HG03097 (cell line): Measurements from ENCODE around the gene TRAF4.
"Not testable (repeated sequence)": the region's sequence is repeated elsewhere in the genome, so short reads cannot be mapped to it uniquely, and the experiment has no call there.

Source experiments
- ATAC-seq: cut with Tn5 transposase; IDR thresholded peaks from one replicate; pipeline ENCODE4 v1.9.1; 2021; ENCODE audit not compliant: unreplicated experiment, low FRiP score

The TRAF4 gene

GRCh38 chr17:28765038-28765437 is 21.2 kb downstream of the TRAF4 start:
- ATAC-seq: no peak

- ATAC-seq: no peak
Observed at GRCh38 chr17:28773736-28774135, 29.9 kb downstream of the TRAF4 start.

- ATAC-seq: no peak
Observed at GRCh38 chr17:28774206-28774605, 30.4 kb downstream of the TRAF4 start.

DNA sequence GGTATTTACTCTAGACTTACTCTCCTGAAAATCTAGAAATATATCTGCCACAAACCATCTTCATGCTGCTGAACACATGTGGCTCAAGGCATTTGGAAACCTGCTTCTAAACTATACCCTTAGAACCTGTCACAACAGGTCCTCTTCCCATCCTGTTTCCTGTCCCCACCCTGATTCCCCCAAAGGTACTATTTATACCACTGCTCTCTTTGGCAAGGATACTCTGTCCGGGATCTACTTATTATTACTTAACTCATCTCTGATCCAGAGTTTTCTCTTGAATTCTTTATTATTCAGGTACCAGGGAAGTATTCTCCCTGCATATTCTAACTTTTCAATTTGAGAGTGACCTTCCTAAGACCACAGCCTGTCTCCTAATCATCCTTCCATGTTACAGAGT is 33.4 kb downstream of the TRAF4 start:
- ATAC-seq: no peak

- not testable (repeated sequence) for ATAC-seq
Observed at GRCh38 chr17:28779601-28780000, 35.8 kb downstream of the TRAF4 start.

DNA sequence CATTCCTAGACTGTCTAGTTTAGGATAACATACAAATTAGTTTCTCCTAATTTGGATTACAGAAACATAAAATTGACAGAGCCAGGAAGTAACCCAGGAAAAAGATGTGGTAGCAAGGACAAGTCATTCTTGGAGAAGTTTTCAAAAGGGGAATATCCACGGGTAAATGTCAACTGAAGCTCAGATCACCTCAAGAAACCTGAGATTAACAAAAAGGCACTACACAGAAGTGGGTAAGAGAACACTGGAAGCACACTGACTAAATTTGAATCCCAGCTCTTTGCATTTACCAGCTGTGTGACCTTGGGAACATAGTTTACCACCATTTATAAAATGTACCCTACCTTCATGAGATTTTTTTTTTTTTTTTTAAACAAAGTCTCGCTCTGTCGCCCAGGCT is 39.4 kb downstream of the TRAF4 start:
- no peak for ATAC-seq

- no peak for ATAC-seq
Observed at GRCh38 chr17:28788100-28788499, 44.3 kb downstream of the TRAF4 start.

- ATAC-seq: no peak
Observed at GRCh38 chr17:28792877-28793661, 49.3 kb downstream of the TRAF4 start.

DNA sequence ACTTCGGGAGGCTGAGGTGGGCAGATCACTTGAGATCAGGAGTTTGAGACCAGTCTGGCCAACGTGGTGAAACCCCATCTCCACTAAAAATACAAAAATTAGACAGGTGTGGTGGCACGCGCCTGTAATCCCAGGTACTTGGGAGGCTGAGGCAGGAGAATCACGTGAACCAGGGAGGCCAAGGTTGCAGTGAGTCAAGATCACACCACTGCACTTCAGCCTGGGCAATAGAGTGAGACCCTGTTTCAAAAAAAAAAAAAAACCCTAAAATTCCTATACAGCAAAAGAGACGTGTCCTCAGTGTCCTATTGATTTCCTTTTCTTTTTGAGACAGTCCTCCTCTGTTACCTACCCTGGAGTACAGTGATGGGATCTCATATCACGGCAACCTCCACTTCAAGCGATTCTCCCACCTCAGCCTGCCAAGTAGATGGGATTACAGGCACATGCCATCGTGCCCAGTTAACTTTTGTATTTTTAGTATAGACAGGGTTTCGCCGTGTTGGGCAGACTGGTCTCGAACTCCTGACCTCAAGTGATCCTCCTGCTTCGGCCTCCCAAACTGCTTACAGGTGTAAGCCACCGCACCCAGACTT is 51.1 kb downstream of the TRAF4 start:
- not testable (repeated sequence) for ATAC-seq

DNA sequence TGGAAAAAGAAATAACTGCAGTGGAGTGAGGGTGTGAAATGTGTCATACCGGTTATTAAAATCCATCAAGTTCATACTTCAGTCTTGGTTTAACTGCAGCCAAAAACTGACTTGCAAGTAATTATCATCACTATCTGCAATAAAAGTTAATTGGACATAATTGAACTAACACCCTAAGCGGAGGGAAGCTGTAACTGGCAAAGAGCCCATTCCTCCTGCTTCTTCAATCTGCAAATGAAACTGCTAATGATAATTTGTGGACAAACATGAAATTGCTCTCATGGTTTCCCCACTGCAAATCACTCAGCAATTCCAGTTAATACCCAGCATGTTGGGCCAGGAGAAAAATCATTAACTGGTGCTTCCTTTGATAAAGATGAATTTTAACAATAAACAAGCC is 52.3 kb downstream of the TRAF4 start:
- no peak for ATAC-seq
